ENCODE data around the gene GLCE. TPM values are rescaled to one million over a fixed set of nuclear protein-coding genes. Genes with fewer than 3 reads are reported as not detected.

The GLCE gene
- total RNA-seq, 4 donors from 2014 or later: 5.9 to 18.8 (median 10.2) TPM

DNA sequence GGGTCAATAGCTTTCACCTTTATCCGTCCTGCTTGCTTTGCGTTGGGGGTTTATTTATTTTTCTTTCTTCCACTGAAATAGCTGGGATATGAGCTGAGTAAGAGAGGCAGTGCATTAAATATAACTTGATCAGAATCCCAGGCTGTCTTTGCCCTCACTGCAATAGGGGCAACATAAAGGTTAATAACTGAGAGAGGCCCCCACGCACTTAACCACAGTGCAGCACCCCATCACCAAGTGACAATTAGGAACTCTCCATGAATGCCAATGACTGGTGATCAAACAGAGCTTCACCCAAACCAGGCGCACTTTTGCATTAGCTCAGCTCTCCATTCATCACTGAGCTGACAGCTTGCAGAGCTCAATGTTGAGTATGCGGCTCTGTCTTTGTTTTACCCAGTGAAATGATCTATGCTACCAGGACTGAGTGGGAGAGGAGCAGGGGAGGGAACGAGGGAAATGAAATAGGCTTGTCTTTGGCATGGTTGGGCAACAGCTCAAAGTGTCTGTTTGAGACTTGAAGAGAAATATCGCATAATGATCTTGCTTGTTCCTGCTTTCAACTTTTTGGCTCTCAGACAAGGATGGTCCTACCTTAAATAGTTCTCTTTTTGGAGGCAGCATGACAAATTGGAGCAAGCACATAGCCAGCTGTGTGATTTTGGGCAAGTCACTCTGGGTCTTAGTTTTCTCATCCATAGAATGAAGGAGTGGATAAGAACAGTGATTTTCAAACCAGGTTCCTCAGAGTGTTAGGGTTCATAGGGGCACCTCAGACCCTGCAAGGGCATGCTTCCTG, 14.5 kb upstream of the GLCE start:
- TF ChIP-seq POLR2AphosphoS5 (IDR thresholded peaks at IDR 0.05) (no peak), EP300 (IDR thresholded peaks at IDR 0.05) (no peak), POLR2A (IDR thresholded peaks at IDR 0.05) (no peak)
- TF ChIP-seq, protein P1, sequence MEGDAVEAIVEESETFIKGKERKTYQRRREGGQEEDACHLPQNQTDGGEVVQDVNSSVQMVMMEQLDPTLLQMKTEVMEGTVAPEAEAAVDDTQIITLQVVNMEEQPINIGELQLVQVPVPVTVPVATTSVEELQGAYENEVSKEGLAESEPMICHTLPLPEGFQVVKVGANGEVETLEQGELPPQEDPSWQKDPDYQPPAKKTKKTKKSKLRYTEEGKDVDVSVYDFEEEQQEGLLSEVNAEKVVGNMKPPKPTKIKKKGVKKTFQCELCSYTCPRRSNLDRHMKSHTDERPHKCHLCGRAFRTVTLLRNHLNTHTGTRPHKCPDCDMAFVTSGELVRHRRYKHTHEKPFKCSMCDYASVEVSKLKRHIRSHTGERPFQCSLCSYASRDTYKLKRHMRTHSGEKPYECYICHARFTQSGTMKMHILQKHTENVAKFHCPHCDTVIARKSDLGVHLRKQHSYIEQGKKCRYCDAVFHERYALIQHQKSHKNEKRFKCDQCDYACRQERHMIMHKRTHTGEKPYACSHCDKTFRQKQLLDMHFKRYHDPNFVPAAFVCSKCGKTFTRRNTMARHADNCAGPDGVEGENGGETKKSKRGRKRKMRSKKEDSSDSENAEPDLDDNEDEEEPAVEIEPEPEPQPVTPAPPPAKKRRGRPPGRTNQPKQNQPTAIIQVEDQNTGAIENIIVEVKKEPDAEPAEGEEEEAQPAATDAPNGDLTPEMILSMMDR (IDR thresholded peaks at IDR 0.05): no peak
- Histone ChIP-seq H3K4me3 (no peak overlapping the region), H3K27ac (no peak overlapping the region), H3K27me3 (peaks cover 41% of the 10 kb centered on the region), H3K4me1 (no peaks in the 10 kb centered on the region), H3K9me3 (peaks cover 0 to 7% (median 0%) of the 10 kb centered on the region in 3 donors), H3K36me3 (no peaks in the 10 kb centered on the region)
- 20 to 44% methylated on average over 4 to 7 of the region's 7 CpGs for WGBS, 2 donors (ENCODE audit: low coverage in 1 of 2)
- no peak for ATAC-seq

- WGBS, 2 donors (ENCODE audit: low coverage in 1 of 2): 95 to 98% methylated on average over 4 to 5 of the region's 9 CpGs
- H3K9me3 ChIP-seq: peaks cover 0 to 7% (median 0%) of the 10 kb centered on the region in 3 donors
- H3K36me3 ChIP-seq: no peaks in the 10 kb centered on the region
- no peaks in the 10 kb centered on the region for H3K4me1 ChIP-seq
- H3K27me3 ChIP-seq: peaks cover 38% of the 10 kb centered on the region
- TF ChIP-seq, protein P1 (IDR thresholded peaks at IDR 0.05): no peak
- TF ChIP-seq POLR2AphosphoS5 (IDR thresholded peaks at IDR 0.05) (no peak), EP300 (IDR thresholded peaks at IDR 0.05) (no peak), POLR2A (IDR thresholded peaks at IDR 0.05) (no peak)
- no peak overlapping the region for H3K27ac ChIP-seq
- no peak overlapping the region for H3K4me3 ChIP-seq
- ATAC-seq: no peak
These were observed 13.6 kb upstream of the GLCE start for GRCh38 chr15:69146724-69147435.

DNA sequence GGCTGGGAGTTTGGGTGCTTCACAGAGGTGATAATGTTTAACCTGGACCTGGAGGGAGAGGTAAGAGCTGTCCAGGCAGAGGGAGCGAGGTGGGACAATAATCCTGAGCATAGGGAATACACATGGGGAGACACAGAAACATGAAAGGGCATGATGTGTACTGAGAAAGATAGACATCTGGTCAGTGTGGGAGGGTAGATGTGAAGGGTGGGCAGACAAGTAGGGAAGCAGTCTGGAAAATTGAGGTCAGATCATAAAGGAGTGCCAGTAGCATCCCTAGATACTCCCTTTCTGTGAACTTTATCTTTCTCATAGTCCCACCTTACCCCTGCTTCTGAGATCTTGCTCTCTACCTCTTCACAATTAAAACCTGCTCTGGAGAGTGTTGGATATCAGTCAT, 12.0 kb upstream of the GLCE start:
- no peak for ATAC-seq
- Histone ChIP-seq H3K4me1 (no peaks in the 10 kb centered on the region), H3K27me3 (peaks cover 24% of the 10 kb centered on the region), H3K4me3 (no peak overlapping the region), H3K27ac (no peak overlapping the region), H3K36me3 (no peaks in the 10 kb centered on the region), H3K9me3 (no peaks in the 10 kb centered on the region)
- no peak for TF ChIP-seq EP300 (IDR thresholded peaks at IDR 0.05)
- 91% methylated on average over 1 of the region's 1 CpG; no CpG with 5 or more reads in 1 of the 2 donors for WGBS, 2 donors (ENCODE audit: low coverage in 1 of 2)

- Histone ChIP-seq H3K27me3 (peaks cover 19% of the 10 kb centered on the region), H3K9me3 (no peaks in the 10 kb centered on the region), H3K4me1 (no peaks in the 10 kb centered on the region), H3K27ac (no peak overlapping the region), H3K36me3 (no peaks in the 10 kb centered on the region), H3K4me3 (no peak overlapping the region)
- ATAC-seq: no peak
- TF ChIP-seq POLR2AphosphoS5 (IDR thresholded peaks at IDR 0.05) (no peak), EP300 (IDR thresholded peaks at IDR 0.05) (no peak), POLR2A (IDR thresholded peaks at IDR 0.05) (no peak)
- TF ChIP-seq, protein P1 (IDR thresholded peaks at IDR 0.05): no peak
- 48 to 69% methylated on average over 2 of the region's 2 CpGs for WGBS, 2 donors (ENCODE audit: low coverage in 1 of 2)
These were observed 11.3 kb upstream of the GLCE start for GRCh38 chr15:69149163-69149562.

DNA sequence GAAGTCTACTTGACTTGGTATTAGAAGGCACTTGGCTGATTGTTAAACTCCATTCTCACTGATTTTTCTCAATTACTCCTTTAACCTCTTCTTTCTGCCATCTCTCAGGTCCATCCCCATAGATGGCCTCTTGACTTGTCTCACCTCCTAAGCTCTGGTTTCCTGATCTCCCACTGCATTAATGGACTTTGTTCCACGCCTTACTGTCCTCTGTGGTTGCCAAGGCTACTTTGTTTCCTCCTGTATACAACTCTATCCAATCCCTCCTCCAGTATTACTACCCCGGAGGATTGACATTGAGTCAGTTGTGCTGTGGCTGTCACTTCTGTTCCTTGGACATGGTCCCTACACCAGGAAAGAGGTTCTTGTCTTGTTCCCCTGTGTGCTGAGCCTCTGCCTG, 10.6 kb upstream of the GLCE start:
- no peak for ATAC-seq
- no peaks in the 10 kb centered on the region for H3K4me1 ChIP-seq
- no peak overlapping the region for H3K4me3 ChIP-seq
- H3K27ac ChIP-seq: no peak overlapping the region
- 85 to 86% methylated on average over 1 to 2 of the region's 2 CpGs for WGBS, 2 donors (ENCODE audit: low coverage in 1 of 2)
- peaks cover 19% of the 10 kb centered on the region for H3K27me3 ChIP-seq
- TF ChIP-seq POLR2AphosphoS5 (IDR thresholded peaks at IDR 0.05): no peak
- no peak for TF ChIP-seq EP300 (IDR thresholded peaks at IDR 0.05)
- TF ChIP-seq, protein P1 (IDR thresholded peaks at IDR 0.05): no peak
- no peak for TF ChIP-seq POLR2A (IDR thresholded peaks at IDR 0.05)
- no peaks in the 10 kb centered on the region for H3K9me3 ChIP-seq
- no peaks in the 10 kb centered on the region for H3K36me3 ChIP-seq
